ENCODE results near the gene SLC16A5. TPM values are rescaled to one million over a fixed set of nuclear protein-coding genes. Genes with fewer than 3 reads are reported as not detected.
"Not testable (repeated sequence)": the region's sequence is repeated elsewhere in the genome, so short reads cannot be mapped to it uniquely, and the experiment has no call there.

SLC16A5 gene
- total RNA-seq, 2 experiments from 2014 or later, result not detected

DNA sequence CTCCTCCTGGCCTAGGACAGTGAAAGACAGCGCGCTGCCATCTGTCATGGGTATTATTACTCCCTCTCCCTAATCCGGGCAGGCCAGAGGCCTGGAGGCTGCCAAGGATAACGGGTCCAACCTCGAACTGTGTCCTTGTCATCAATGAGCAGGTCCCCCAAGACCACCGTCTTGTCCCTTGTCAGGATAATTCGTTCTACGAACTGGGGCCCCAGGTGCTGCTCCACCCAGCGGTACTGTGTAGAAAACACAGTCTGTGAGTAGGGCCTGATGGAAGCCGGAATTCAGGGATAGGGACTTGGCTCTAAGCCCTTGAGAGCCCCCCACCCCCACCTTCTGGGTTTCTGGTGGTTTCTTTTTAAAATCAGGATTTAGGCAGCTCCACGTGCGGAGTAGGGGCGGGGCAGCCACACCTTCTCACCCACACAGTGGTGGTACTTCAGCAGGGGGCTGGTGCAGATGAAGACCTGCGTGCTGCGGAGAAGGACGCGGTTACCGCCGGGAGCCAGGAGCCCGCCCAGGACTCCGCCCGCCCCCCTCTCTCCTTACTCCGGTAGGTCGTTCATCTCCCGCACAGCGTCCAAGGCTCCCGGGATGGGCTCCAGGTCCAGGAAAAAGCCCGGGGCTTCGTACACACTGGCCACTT lies 43.0 kb downstream of the SLC16A5 start:
- TSS peak; percentile 69 for BruUV-seq (replicated peaks)
- peaks cover 17% of the 10 kb centered on the region for H3K79me2 ChIP-seq (ENCODE audit: insufficient read depth, low read depth, low read length)
- ChIA-PET POLR2A (interaction anchor here (0.6 to 2.3 kb wide), 8 partner anchors 8 to 364 kb away, joined by 3 to 11 read pairs (median 6); partner anchors contain the start of genes ARMC7 and MRPL58), CTCF (ENCODE audit: unreplicated experiment) (interaction anchor here (0.5 to 3.4 kb wide), 8 partner anchors 8 to 545 kb away, joined by 3 to 26 read pairs (median 6); partner anchors contain the start of gene MRPL58)
- no peak for TF ChIP-seq EZH2phosphoT487 (IDR thresholded peaks at IDR 0.05; ENCODE audit: borderline replicate concordance, low read depth, low read length)
- TF ChIP-seq, protein P1, sequence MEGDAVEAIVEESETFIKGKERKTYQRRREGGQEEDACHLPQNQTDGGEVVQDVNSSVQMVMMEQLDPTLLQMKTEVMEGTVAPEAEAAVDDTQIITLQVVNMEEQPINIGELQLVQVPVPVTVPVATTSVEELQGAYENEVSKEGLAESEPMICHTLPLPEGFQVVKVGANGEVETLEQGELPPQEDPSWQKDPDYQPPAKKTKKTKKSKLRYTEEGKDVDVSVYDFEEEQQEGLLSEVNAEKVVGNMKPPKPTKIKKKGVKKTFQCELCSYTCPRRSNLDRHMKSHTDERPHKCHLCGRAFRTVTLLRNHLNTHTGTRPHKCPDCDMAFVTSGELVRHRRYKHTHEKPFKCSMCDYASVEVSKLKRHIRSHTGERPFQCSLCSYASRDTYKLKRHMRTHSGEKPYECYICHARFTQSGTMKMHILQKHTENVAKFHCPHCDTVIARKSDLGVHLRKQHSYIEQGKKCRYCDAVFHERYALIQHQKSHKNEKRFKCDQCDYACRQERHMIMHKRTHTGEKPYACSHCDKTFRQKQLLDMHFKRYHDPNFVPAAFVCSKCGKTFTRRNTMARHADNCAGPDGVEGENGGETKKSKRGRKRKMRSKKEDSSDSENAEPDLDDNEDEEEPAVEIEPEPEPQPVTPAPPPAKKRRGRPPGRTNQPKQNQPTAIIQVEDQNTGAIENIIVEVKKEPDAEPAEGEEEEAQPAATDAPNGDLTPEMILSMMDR (conservative IDR thresholded peaks at IDR 0.05; ENCODE audit: low read length), result peak; percentile 82
- H3K4me1 ChIP-seq (ENCODE audit: insufficient read depth, low read length, poor library complexity, severe bottlenecking), result peaks cover 33% of the 10 kb centered on the region
- intact Hi-C loops (cut with micrococcal nuclease; ENCODE audit: unreplicated experiment), result loop anchor here (1.0 to 2.0 kb wide), 3 partner anchors 16 to 52 kb away; partner anchors contain the start of genes JPT1 and SUMO2
- H3K36me3 ChIP-seq (ENCODE audit: insufficient read depth, low read length), result peaks cover 36% of the 10 kb centered on the region
- H3K9me2 ChIP-seq (ENCODE audit: insufficient read depth, low read length), result no peaks in the 10 kb centered on the region
- H3K27ac ChIP-seq (ENCODE audit: low read depth, low read length, poor library complexity, severe bottlenecking), result peak overlapping the region; percentile 69
- H3K4me2 ChIP-seq (ENCODE audit: low read length), result peak overlapping the region; percentile 76
- no peaks in the 10 kb centered on the region for H3K9me3 ChIP-seq (ENCODE audit: low read length)
- peaks cover 10% of the 10 kb centered on the region for H4K20me1 ChIP-seq (ENCODE audit: insufficient read depth, low read length)
- peak overlapping the region; percentile 61 for H2AFZ ChIP-seq (ENCODE audit: low read length)
- DNase-seq (ENCODE audit: low spot score), result peak; percentile 82
- H3K4me3 ChIP-seq (ENCODE audit: low read depth, low read length, poor library complexity, severe bottlenecking), result peak overlapping the region; percentile 89

DNA sequence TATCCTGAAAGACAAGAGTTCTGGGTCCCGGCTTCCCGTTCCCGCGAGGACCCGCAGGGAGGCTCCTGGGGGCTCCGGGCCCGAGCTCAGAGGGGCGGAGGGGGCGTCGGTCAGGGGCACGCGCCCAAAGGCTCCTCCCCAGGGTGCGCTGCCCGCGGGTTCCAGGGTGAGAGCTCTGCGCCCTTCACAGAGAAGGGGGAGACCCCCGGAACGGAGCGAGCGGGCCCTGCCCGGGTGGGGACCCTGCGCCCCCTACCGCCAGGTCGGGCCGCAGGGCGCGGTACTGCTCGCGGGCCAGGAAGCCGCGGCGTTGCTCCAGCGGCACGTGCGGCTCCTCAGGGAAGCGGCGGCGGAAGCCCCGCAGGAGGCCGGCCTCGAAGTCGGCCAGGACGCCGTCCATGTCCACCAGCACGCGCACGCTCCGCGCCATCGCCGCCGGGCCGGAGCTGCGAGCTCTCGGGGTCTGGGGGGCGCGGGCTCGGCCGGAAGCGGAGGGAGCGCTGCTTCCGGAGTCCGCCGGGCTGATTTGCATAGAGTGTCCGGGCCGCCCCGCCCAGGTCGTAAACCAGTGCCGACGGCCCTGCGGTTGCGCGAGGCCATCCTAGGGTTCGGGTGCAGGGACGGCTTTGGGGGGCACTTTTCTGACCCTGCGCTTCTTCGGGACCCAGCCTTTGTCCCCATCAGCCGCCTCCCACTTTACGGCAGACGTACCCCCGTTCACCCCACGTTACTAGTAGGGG lies 43.7 kb downstream of the SLC16A5 start, which contains the start of gene NT5C:
Gene NT5C, minus strand, starts transcription at position 465 of the 740 bp plus-strand sequence. Its CDS starts 35 bp downstream, at position 430.
- BruUV-seq (replicated peaks), result no TSS peak
- Histone ChIP-seq H2AFZ (ENCODE audit: low read length) (peak within 1 kb of the TSS; percentile 61), H3K79me2 (ENCODE audit: insufficient read depth, low read depth, low read length) (peaks cover 17% of the 10 kb centered on the region), H3K27ac (ENCODE audit: low read depth, low read length, poor library complexity, severe bottlenecking) (peak within 1 kb of the TSS; percentile 69), H3K4me3 (ENCODE audit: low read depth, low read length, poor library complexity, severe bottlenecking) (peak within 1 kb of the TSS; percentile 89), H3K36me3 (ENCODE audit: insufficient read depth, low read length) (peaks cover 43% of the 10 kb centered on the region), H3K4me1 (ENCODE audit: insufficient read depth, low read length, poor library complexity, severe bottlenecking) (peaks cover 28% of the 10 kb centered on the region), H3K9me3 (ENCODE audit: low read length) (no peaks in the 10 kb centered on the region), H4K20me1 (ENCODE audit: insufficient read depth, low read length) (peaks cover 10% of the 10 kb centered on the region), H3K9me2 (ENCODE audit: insufficient read depth, low read length) (no peaks in the 10 kb centered on the region), H3K4me2 (ENCODE audit: low read length) (peak within 1 kb of the TSS; percentile 76)
- CTCF ChIA-PET (ENCODE audit: unreplicated experiment), result interaction anchor here (0.5 to 3.4 kb wide), 7 partner anchors 8 to 544 kb away, joined by 3 to 26 read pairs (median 5); partner anchors contain the start of gene MRPL58
- intact Hi-C loops (cut with micrococcal nuclease; ENCODE audit: unreplicated experiment), result loop anchor here (1.0 to 2.0 kb wide), 3 partner anchors 17 to 51 kb away; partner anchors contain the start of genes JPT1 and SUMO2
- POLR2A ChIA-PET, result interaction anchor here (0.6 to 2.3 kb wide), 12 partner anchors 9 to 452 kb away, joined by 3 to 11 read pairs (median 4); partner anchors contain the start of genes ARMC7, MIF4GD and MRPL58
- DNase-seq (ENCODE audit: low spot score), result peak; percentile 95
- no peak for TF ChIP-seq EZH2phosphoT487 (IDR thresholded peaks at IDR 0.05; ENCODE audit: borderline replicate concordance, low read depth, low read length)
- TF ChIP-seq, protein P1 (conservative IDR thresholded peaks at IDR 0.05; ENCODE audit: low read length), result peak; percentile 90

DNA sequence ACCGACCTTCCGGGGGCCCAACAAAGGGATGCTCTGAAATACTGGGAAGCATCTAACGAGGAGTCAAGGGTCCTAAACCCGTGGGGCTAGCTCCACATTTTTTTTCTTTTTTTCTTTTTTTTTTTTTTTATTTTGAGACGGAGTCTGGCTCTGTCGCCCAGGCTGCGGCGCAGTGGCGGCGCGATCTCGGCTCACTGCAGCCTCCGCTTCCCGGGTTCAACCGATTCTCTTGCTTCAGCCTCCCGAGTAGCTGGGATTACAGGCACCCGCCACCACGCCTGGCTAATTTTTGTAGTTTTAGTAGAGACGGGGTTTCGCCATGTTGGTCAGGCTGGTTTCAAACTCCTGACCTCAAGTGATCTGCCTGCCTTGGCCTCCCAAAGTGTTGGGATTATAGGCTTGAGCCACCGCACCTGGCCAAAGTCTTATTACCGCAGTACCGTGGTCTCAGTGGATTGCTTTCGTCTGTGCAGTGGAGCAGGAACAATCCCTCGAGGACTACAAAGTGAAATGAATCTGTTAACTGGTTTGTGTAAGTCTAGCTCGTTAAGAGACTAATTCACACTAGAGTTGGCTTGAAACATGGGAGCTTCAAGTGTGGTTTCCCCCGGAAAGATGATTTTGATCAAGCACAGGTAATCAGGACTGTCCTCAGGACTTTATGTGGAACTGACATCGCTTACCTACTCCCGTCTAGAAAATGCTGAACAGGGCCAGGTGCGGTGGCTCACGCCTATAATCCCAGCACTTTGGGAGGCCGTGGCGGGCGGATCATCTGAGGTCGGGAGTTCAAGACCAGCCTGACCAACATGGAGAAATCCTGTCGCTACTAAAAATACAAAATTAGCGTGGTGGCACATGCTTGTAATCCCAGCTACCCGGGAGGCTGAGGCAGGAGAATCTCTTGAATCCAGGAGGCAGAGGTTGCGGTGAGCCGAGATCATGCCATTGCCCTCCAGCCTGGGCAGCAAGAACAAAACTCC lies 44.6 kb downstream of the SLC16A5 start:
- H3K4me1 ChIP-seq (ENCODE audit: insufficient read depth, low read length, poor library complexity, severe bottlenecking), result peaks cover 28% of the 10 kb centered on the region
- peaks cover 51% of the 10 kb centered on the region for H3K36me3 ChIP-seq (ENCODE audit: insufficient read depth, low read length)
- BruUV-seq (replicated peaks), result TSS peak; percentile 76

More for the DNA sequence above, 44.6 kb downstream of the SLC16A5 start:
- POLR2A ChIA-PET, result interaction anchor here (0.6 to 2.3 kb wide), 11 partner anchors 9 to 648 kb away, joined by 3 to 11 read pairs (median 4); partner anchors contain the start of genes ARMC7, MIF4GD and MRPL58
- CTCF ChIA-PET (ENCODE audit: unreplicated experiment), result interaction anchor here (1.3 to 3.4 kb wide), 2 partner anchors 15 to 18 kb away, joined by 5 to 26 read pairs; no protein-coding TSS in a partner anchor
- Histone ChIP-seq H3K27ac (ENCODE audit: low read depth, low read length, poor library complexity, severe bottlenecking) (peak overlapping the region; percentile 69), H3K79me2 (ENCODE audit: insufficient read depth, low read depth, low read length) (peaks cover 17% of the 10 kb centered on the region), H3K4me2 (ENCODE audit: low read length) (peak overlapping the region; percentile 76), H2AFZ (ENCODE audit: low read length) (peak overlapping the region; percentile 61; the same call in 1 of the 2 replicates), H4K20me1 (ENCODE audit: insufficient read depth, low read length) (peaks cover 10% of the 10 kb centered on the region), H3K4me3 (ENCODE audit: low read depth, low read length, poor library complexity, severe bottlenecking) (peak overlapping the region; percentile 89)
- intact Hi-C loops (cut with micrococcal nuclease; ENCODE audit: unreplicated experiment); DNase-seq (ENCODE audit: low spot score); H3K9me2 ChIP-seq (ENCODE audit: insufficient read depth, low read length); H3K9me3 ChIP-seq (ENCODE audit: low read length): not testable (repeated sequence)

Data from OCI-LY7 (cell line).